GM10266 (cell line): ENCODE results near the gene BPIFB1.

Experiments
- DNase-seq: peaks from one replicate; pipeline ENCODE4 v3.0.0; 2012; ENCODE audit errors: extremely low spot score
- TF ChIP-seq, protein P1 (sequence below): IDR thresholded peaks from 2 replicates; pipeline ENCODE4 v1.5.1; 2012; ENCODE audit warnings: mild to moderate bottlenecking, low read depth; ENCODE audit not compliant: control insufficient read depth, insufficient read depth; ENCODE audit errors: missing control alignments

Gene BPIFB1

DNA sequence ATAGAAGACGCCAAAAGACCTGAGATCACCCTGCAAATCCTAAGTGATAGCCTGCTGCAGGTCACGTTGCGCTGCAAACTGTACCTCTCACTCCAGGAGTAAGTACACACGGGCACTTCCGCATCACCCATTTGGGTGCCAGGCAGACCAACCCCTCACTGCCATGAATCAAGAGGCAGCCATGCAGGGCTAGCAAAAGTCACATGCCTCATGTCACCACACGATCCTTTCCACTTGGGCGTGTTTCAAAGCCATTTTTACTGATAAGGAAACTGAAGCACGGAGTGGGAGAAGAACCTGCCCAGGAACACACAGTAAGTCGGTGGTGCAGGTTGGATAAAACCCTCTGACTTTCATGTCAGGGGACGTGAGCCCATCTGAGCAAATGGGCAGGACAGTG is 37.0 kb downstream of the BPIFB1 start:
- no peak for DNase-seq
- TF ChIP-seq, protein P1, sequence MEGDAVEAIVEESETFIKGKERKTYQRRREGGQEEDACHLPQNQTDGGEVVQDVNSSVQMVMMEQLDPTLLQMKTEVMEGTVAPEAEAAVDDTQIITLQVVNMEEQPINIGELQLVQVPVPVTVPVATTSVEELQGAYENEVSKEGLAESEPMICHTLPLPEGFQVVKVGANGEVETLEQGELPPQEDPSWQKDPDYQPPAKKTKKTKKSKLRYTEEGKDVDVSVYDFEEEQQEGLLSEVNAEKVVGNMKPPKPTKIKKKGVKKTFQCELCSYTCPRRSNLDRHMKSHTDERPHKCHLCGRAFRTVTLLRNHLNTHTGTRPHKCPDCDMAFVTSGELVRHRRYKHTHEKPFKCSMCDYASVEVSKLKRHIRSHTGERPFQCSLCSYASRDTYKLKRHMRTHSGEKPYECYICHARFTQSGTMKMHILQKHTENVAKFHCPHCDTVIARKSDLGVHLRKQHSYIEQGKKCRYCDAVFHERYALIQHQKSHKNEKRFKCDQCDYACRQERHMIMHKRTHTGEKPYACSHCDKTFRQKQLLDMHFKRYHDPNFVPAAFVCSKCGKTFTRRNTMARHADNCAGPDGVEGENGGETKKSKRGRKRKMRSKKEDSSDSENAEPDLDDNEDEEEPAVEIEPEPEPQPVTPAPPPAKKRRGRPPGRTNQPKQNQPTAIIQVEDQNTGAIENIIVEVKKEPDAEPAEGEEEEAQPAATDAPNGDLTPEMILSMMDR: no peak

DNA sequence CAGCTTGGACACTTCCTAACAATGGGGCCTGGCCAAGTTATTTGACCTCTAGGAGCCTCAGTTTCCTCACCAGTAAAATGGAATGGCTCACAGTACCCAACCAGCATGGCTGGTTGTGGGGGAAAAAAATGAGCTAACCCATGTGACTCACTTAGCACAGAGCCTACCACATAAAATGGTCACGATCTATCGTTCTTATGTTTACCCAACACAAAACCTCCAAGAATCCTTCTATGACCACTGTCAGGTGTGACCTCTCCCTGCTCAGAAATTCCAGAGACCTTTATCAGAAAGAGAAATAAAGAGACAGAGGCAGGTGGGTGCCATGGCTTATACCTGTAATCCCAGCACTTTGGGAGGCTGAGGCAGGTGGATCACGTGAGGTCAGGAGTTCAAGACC is 39.4 kb downstream of the BPIFB1 start:
- no peak for DNase-seq
- TF ChIP-seq, protein P1: no peak

DNA sequence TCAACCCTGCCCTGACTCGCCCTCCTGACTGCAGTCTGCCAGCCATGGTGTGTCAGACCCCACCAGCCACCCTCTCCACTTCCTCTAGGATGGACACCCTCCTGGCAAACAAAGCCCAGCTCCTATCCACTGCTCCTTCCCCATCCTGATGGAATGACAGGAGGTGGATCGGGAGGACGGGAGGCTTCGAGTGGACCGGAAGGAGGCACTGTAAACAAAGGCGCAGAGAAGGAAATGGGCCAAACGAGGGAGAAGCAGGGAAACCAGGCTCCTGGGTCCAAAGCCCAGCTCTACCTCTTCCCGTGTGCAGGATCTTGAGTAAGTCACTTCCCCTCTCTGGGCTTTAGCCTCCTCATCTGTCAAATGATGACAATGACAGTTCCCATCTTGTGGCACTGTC is 40.2 kb downstream of the BPIFB1 start:
- TF ChIP-seq, protein P1: no peak
- DNase-seq: no peak

DNA sequence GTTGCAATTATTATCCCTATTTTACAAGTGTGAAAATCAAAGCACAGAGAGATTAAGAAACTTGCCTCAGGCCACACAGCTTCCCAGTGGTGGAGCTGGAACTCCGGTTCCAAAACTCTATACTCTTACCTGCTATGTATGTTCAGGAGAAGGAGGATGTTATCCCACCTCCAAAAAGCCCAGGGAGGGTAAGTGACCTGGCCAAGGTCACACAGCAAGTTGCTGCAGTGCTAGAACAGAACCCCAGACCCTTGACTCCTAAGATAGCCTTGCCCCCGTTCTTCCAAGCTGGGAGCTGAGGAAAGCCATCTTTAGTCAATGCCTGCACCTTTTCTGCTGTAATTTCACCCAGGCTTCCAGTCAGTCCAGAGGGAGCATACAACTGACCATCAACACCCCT is 42.3 kb downstream of the BPIFB1 start:
- no peak for DNase-seq
- TF ChIP-seq, protein P1: no peak

DNA sequence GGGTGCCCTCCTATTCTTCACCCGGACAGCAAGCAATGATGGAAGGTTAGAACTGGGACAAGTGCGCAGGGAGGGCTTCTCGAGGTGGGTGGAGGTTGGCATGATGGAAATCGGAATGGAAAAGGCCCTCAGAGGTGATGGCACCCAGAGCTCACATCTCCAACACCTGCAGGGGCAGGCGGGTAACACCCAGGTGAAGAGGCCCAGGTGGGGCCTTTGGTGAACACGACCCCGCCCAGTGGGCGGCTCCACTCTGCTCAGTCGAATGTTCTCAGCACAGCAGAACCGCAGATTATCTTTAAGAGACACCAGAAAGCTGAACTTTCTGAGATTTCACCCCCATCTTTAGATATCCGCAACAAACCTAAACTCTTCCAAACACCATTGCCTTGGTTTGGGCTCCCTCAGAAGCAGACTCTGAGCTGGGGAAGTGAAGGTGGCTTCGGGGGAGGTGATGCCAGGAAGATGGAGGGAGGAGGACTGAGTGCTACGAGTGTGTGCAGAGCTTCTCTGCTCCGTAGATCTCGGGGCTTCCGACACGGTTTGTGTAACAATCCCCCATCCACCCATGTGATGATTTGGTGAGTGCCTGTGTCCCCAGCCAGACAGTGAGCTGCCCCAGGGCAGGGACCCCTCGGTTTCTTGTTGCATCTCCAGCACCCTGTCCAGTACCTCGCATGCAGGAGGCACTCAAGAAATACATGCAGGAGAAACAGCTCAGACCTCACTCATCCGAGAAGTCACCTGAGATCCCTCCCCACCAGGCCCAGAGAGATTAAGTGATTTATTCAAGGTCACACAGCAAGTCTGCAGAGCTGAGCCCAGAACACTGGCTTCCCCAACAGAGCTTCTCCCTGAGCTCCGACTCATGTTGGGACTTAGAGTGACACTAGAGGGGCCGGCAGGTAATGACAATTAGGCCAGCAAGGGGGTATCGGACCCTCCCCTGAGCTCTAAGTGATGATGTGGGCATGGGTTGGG is 45.4 kb downstream of the BPIFB1 start:
- TF ChIP-seq, protein P1: no peak

DNA sequence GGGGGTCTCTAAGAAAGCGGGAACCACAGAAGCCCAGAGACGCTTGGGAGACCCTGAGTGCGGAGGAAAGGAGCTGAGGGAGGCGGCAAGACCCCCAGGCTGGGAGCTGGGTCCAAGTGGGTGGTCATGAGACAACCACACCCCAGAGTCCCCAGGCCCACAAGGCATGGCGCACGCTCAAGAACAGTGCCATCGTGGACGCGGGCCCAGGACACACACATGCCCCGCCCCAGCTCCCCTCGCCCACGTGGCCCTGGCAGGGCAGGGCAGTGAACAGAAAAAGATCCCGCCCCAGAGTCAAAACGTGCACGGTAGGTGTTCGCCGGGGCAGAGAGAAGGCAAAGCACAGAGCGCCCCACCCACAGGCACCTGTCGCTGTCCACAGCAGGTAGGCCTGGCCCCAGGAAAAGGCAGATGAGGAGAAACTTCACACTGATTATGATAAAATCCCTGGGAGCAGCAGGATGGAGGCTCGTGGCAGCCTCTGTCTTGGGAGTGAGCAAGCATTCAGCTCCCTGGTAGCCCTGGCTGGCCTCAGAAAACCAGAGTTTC is 50.0 kb downstream of the BPIFB1 start:
- TF ChIP-seq, protein P1: no peak
- no peak for DNase-seq

More for the DNA sequence above, 45.4 kb downstream of the BPIFB1 start:
- DNase-seq: no peak

DNA sequence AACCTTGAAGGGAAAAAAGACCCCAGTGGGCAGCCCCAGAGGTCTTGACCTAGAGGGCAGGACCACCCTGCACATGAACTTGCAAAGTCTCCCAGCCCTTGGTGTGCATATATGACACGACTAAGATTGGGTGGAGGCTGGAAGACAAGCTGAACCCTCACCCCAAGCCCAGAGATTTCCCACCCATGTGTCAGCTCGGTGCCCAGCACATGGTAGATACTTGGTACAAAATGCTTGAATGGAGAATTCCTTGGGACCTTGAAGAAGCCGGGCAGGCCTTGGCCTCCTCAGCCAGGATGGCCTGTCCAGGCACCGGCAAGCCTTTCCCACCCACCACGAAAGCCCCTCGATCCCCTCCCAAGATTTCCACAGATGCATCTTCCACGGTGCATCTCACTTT is 50.6 kb downstream of the BPIFB1 start:
- no peak for DNase-seq
- TF ChIP-seq, protein P1: no peak
